GM20000 (cell line): ENCODE results near the gene SIGLEC10.
"Not testable (repeated sequence)": the region's sequence is repeated elsewhere in the genome, so short reads cannot be mapped to it uniquely, and the experiment has no call there.

Experiments used
- DNase-seq: peaks from one replicate; pipeline ENCODE4 v3.0.0; 2012; ENCODE audit warnings: low spot score
- CTCF ChIP-seq: IDR thresholded peaks from 2 replicates; pipeline ENCODE4 v1.5.1; 2012; ENCODE audit warnings: mild to moderate bottlenecking, control low read depth; ENCODE audit errors: extremely low read depth, missing control alignments

SIGLEC10 gene

GRCh38 chr19:51433043-51433442, 15.6 kb upstream of the SIGLEC10 start:
- no peak for DNase-seq
- TF ChIP-seq CTCF = no peak

- TF ChIP-seq CTCF = no peak
- no peak for DNase-seq
Measured at GRCh38 chr19:51431124-51431523, 13.7 kb upstream of the SIGLEC10 start.

GRCh38 chr19:51430221-51430620, 12.8 kb upstream of the SIGLEC10 start:
- DNase-seq = no peak

GRCh38 chr19:51427201-51427600, 9.8 kb upstream of the SIGLEC10 start:
- DNase-seq = no peak
- TF ChIP-seq CTCF = no peak

More at GRCh38 chr19:51430221-51430620, 12.8 kb upstream of the SIGLEC10 start:
- no peak for TF ChIP-seq CTCF

GRCh38 chr19:51422053-51422448, 4.6 kb upstream of the SIGLEC10 start:
- peak; percentile 77 for TF ChIP-seq CTCF

GRCh38 chr19:51421229-51422052, 4.0 kb upstream of the SIGLEC10 start:
- TF ChIP-seq CTCF = no peak

More at GRCh38 chr19:51422053-51422448, 4.6 kb upstream of the SIGLEC10 start:
- DNase-seq = peak; percentile 84

GRCh38 chr19:51420511-51420910, 3.1 kb upstream of the SIGLEC10 start:
- DNase-seq = not testable (repeated sequence)

More at GRCh38 chr19:51421229-51422052, 4.0 kb upstream of the SIGLEC10 start:
- DNase-seq = no peak

GRCh38 chr19:51418707-51419106, 1.3 kb upstream of the SIGLEC10 start:
- no peak for DNase-seq
- TF ChIP-seq CTCF = no peak
